Body of pancreas (tissue), 4 donors: ENCODE data around the gene ELOF1. TPM values are rescaled to one million over a fixed set of nuclear protein-coding genes. Genes with fewer than 3 reads are reported as not detected.

Source experiments
- ATAC-seq: fragments of 150-250 bp; one replicate; pipeline ENCODE4 v1.9.1; 2016
- DNase-seq, 4 donors: peaks; one replicate each; pipeline ENCODE4 v3.0.0-alpha.2; 2019
- H3K27ac ChIP-seq, 4 donors: fragments of 200-600 bp; sonication (generic); 1 replicate in 3 of 4; 2 replicates in 1 of 4; pipeline versions ENCODE4 v1.5.1 to v1.6.1; 2016 to 2019; ENCODE audit warnings: mild to moderate bottlenecking in 1 of 4, mixed read lengths in 1 of 4, moderate library complexity in 1 of 4
- H3K27me3 ChIP-seq, 2 donors: fragments of 200-600 bp; sonication (generic); one replicate each; pipeline ENCODE4 v1.6.0; 2016; ENCODE audit warnings: mild to moderate bottlenecking in 1 of 2
- H3K36me3 ChIP-seq, 2 donors: fragments of 200-600 bp; sonication (generic); replicated peaks in 1 of 2; 2 replicates each; pipeline ENCODE4 v1.5.1; 2016; ENCODE audit warnings: low read depth in 2 of 2; ENCODE audit not compliant: insufficient read depth in 1 of 2
- H3K4me1 ChIP-seq: fragments of 200-600 bp; sonication (generic); one replicate; pipeline ENCODE4 v1.6.0; 2016
- H3K4me3 ChIP-seq, 2 donors: fragments of 200-600 bp; sonication (generic); 1 replicate in 1 of 2; 2 replicates in 1 of 2; pipeline ENCODE4 v1.5.1; 2016 to 2019
- H3K9me3 ChIP-seq, 3 donors: fragments of 200-600 bp; sonication (generic); 1 replicate in 2 of 3; 2 replicates in 1 of 3; pipeline ENCODE4 v1.5.1; 2016
- CTCF ChIP-seq, 7 experiments: fragments of 450-650 bp in 4 of 7; fragments of 200-600 bp in 3 of 7; sonication (generic) in 3 of 7; IDR thresholded peaks; one replicate each; pipeline ENCODE4 v1.5.1; 2016 to 2019; ENCODE audit warnings: antibody characterized with exemption in 7 of 7
- POLR2A ChIP-seq, 3 donors: fragments of 450-650 bp; IDR thresholded peaks; one replicate each; pipeline ENCODE4 v1.6.1; 2016; ENCODE audit warnings: antibody characterized with exemption in 3 of 3, mild to moderate bottlenecking in 2 of 3
- WGBS, 2 donors: methylation state at CpG; one replicate each; pipeline ENCODE4 v1.1.5; 2017; 5-methylcytosine and 5-hydroxymethylcytosine counted together
- intact Hi-C: fragments of 100-400 bp; cut with DNase I; formaldehyde crosslinking; loops from one replicate; pipeline ENCODE4 v1.15.1; 2023
- total RNA-seq, 2 donors: library from RNA; depleted of rRNA; stranded (reverse); fragments of >200 nt; gene quantifications; one replicate each; pipeline ENCODE4 v1.1.0, GENCODE V29; 2016

Gene ELOF1
- total RNA-seq, 2 donors from 2014 or later, result 36.6 TPM

GRCh38 chr19:11528551-11529341, 30.3 kb downstream of the ELOF1 start, which contains the start of gene ECSIT:
Gene ECSIT (minus strand): TSS chr19:11529134. CDS start chr19:11519170, 9,964 bp downstream.
- DNase-seq, result peak; percentile 99
- WGBS, 2 donors, result 0 to 1% methylated on average over 14 to 47 of the region's 47 CpGs
- Histone ChIP-seq H3K4me3 (peak within 1 kb of the TSS; percentile 39 to 79), H3K4me1 (peaks cover 21% of the 10 kb centered on the region), H3K36me3 (no peaks in the 10 kb centered on the region), H3K9me3 (no peaks in the 10 kb centered on the region), H3K27me3 (no peaks in the 10 kb centered on the region), H3K27ac (peak within 1 kb of the TSS; percentile 81 to 95 (median 88))
- ATAC-seq, result peak; percentile 100
- TF ChIP-seq POLR2A (IDR thresholded peaks at IDR 0.05) (peak; percentile 48 to 76 (median 65)), CTCF (IDR thresholded peaks at IDR 0.05) (no peak)
- intact Hi-C loops, result no loop called here

- no peak for ATAC-seq
- Histone ChIP-seq H3K4me3 (no peak overlapping the region), H3K9me3 (no peaks in the 10 kb centered on the region), H3K4me1 (no peaks in the 10 kb centered on the region), H3K27ac (no peak overlapping the region), H3K27me3 (no peaks in the 10 kb centered on the region), H3K36me3 (peaks cover 0 to 3% of the 10 kb centered on the region in 2 donors)
- DNase-seq, result no peak
- intact Hi-C loops, result no loop called here
- WGBS, 2 donors, result 93% methylated on average over 8 of the region's 9 CpGs; no CpG with 5 or more reads in 1 of the 2 donors
- TF ChIP-seq CTCF (IDR thresholded peaks at IDR 0.05) (no peak), POLR2A (IDR thresholded peaks at IDR 0.05) (no peak)
Measured at GRCh38 chr19:11519138-11519537, 39.9 kb downstream of the ELOF1 start.

DNA sequence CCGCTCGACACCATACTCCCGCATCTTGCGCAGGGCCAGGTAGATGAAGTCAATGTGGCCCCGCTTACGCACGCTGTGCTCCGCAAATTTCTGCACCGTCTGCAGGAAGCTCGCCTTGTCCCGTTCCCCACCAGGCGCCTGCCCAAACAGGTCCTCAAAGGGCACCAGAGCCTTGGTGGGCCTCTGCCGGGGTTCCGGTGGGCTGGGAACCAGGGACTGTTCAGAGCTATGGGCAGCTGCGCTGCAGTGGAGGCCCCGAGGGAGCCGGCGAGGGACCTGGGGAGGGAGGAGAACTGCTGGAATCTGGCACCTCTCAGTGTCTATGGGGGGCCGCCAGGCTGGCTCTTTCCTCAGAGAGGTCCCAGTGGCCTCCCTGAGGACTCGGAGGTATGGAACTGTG, 45.1 kb downstream of the ELOF1 start:
- 95 to 100% methylated on average over 9 to 20 of the region's 20 CpGs for WGBS, 2 donors
- ATAC-seq, result no peak
- Histone ChIP-seq H3K36me3 (peaks cover 0 to 6% of the 10 kb centered on the region in 2 donors), H3K9me3 (no peaks in the 10 kb centered on the region), H3K4me3 (no peak overlapping the region), H3K4me1 (no peaks in the 10 kb centered on the region), H3K27ac (no peak overlapping the region), H3K27me3 (no peaks in the 10 kb centered on the region)
- DNase-seq, result no peak
- TF ChIP-seq CTCF (IDR thresholded peaks at IDR 0.05) (no peak), POLR2A (IDR thresholded peaks at IDR 0.05) (no peak)
- intact Hi-C loops, result no loop called here

GRCh38 chr19:11510444-11510843, 48.6 kb downstream of the ELOF1 start:
- 95 to 96% methylated on average over 8 of the region's 8 CpGs for WGBS, 2 donors

More at GRCh38 chr19:11510444-11510843, 48.6 kb downstream of the ELOF1 start:
- DNase-seq (no peak), ATAC-seq (no peak)
- TF ChIP-seq POLR2A (IDR thresholded peaks at IDR 0.05), result no peak
- no peak for TF ChIP-seq CTCF (IDR thresholded peaks at IDR 0.05)
- peaks cover 0 to 3% of the 10 kb centered on the region in 2 donors for H3K36me3 ChIP-seq
- intact Hi-C loops, result no loop called here
- H3K4me1 ChIP-seq, result peaks cover 7% of the 10 kb centered on the region
- no peaks in the 10 kb centered on the region for H3K9me3 ChIP-seq
- H3K27me3 ChIP-seq, result no peaks in the 10 kb centered on the region
- no peak overlapping the region for H3K4me3 ChIP-seq
- H3K27ac ChIP-seq, result no peak overlapping the region
